Muscle of leg (tissue), 11 donors: ENCODE measurements around the gene FBXW4. TPM values are rescaled to one million over a fixed set of nuclear protein-coding genes. Genes with fewer than 3 reads are reported as not detected.

Experiments used
- DNase-seq: peaks from one replicate; pipeline ENCODE4 v3.0.0; 2013
- H3K27ac ChIP-seq: one replicate; pipeline ENCODE4 v1.5.1; 2013; ENCODE audit warnings: mild to moderate bottlenecking, low read length, control low read depth
- H3K27me3 ChIP-seq: one replicate; pipeline ENCODE4 v1.6.1; 2013; ENCODE audit warnings: low read length; ENCODE audit not compliant: control insufficient read depth, insufficient read depth
- H3K36me3 ChIP-seq: one replicate; pipeline ENCODE4 v1.6.1; 2013; ENCODE audit warnings: low read length; ENCODE audit not compliant: control insufficient read depth, insufficient read depth
- H3K4me1 ChIP-seq: one replicate; pipeline ENCODE4 v1.6.1; 2013; ENCODE audit warnings: low read length; ENCODE audit not compliant: control insufficient read depth, insufficient read depth
- H3K4me3 ChIP-seq: one replicate; pipeline ENCODE4 v1.5.1; 2013; ENCODE audit warnings: low read length, control low read depth
- H3K9me3 ChIP-seq: replicated peaks from 2 replicates; pipeline ENCODE4 v1.6.1; 2013; ENCODE audit warnings: low read depth, low read length; ENCODE audit not compliant: control insufficient read depth
- WGBS: methylation state at CpG from one replicate; pipeline ENCODE4 v1.1.5; 2013; ENCODE audit warnings: missing lambda C conversion rate; ENCODE audit not compliant: insufficient coverage; 5-methylcytosine and 5-hydroxymethylcytosine counted together
- polyA plus RNA-seq, 8 donors: library from polyadenylated mRNA; unstranded; fragments of 120-200 nt; gene quantifications; one replicate each; pipeline versions ENCODE4 v1.2.1 to v1.2.3, GENCODE V29; 2013; ENCODE audit warnings: inconsistent platforms in 1 of 8, low replicate concordance in 1 of 8; ENCODE audit not compliant: insufficient read length in 8 of 8, insufficient read depth in 1 of 8
- total RNA-seq: library from RNA; stranded (reverse); fragments of 120-200 nt; gene quantifications from one replicate; pipeline ENCODE4 v1.2.4, GENCODE V29; 2013

Gene FBXW4
- total and polyA plus RNA-seq, 9 donors = 38.0 to 51.5 (median 44.1) TPM

GRCh38 chr10:101708870-101709269 is 13.9 kb upstream of the FBXW4 start:
- Histone ChIP-seq H3K36me3 (no peaks in the 10 kb centered on the region), H3K4me1 (peaks cover 4% of the 10 kb centered on the region), H3K27me3 (peaks cover 4% of the 10 kb centered on the region), H3K4me3 (no peak overlapping the region), H3K9me3 (no peaks in the 10 kb centered on the region), H3K27ac (no peak overlapping the region)
- no CpG with 5 or more reads among the region's 2 CpGs for WGBS
- no peak for DNase-seq

- H3K27me3 ChIP-seq = peaks cover 4% of the 10 kb centered on the region
- DNase-seq = no peak
- peaks cover 4% of the 10 kb centered on the region for H3K4me1 ChIP-seq
- H3K9me3 ChIP-seq = no peaks in the 10 kb centered on the region
- H3K27ac ChIP-seq = no peak overlapping the region
- no CpG with 5 or more reads among the region's 1 CpG for WGBS
- H3K4me3 ChIP-seq = no peak overlapping the region
- no peaks in the 10 kb centered on the region for H3K36me3 ChIP-seq
Observed at GRCh38 chr10:101708073-101708472, 13.1 kb upstream of the FBXW4 start.

GRCh38 chr10:101704331-101704730 is 9.4 kb upstream of the FBXW4 start:
- H3K36me3 ChIP-seq = no peaks in the 10 kb centered on the region
- no peak overlapping the region for H3K27ac ChIP-seq
- H3K27me3 ChIP-seq = no peaks in the 10 kb centered on the region
- 83% methylated on average over 1 of the region's 2 CpGs for WGBS
- H3K4me3 ChIP-seq = no peak overlapping the region
- no peaks in the 10 kb centered on the region for H3K9me3 ChIP-seq
- no peak for DNase-seq
- H3K4me1 ChIP-seq = peaks cover 2% of the 10 kb centered on the region

GRCh38 chr10:101696632-101697031 is 1.7 kb upstream of the FBXW4 start:
- no CpG with 5 or more reads among the region's 3 CpGs for WGBS
- no peaks in the 10 kb centered on the region for H3K27me3 ChIP-seq
- H3K27ac ChIP-seq = no peak overlapping the region
- H3K9me3 ChIP-seq = no peaks in the 10 kb centered on the region
- H3K4me3 ChIP-seq = no peak overlapping the region
- H3K4me1 ChIP-seq = peaks cover 9% of the 10 kb centered on the region
- DNase-seq = no peak
- H3K36me3 ChIP-seq = no peaks in the 10 kb centered on the region

GRCh38 chr10:101695404-101695890 is 477 bp upstream of the FBXW4 start:
- Histone ChIP-seq H3K9me3 (no peaks in the 10 kb centered on the region), H3K4me3 (peak overlapping the region; percentile 70), H3K27me3 (no peaks in the 10 kb centered on the region), H3K36me3 (no peaks in the 10 kb centered on the region), H3K4me1 (peaks cover 15% of the 10 kb centered on the region), H3K27ac (peak overlapping the region; percentile 55)
- WGBS = 52% methylated on average over 2 of the region's 10 CpGs
- DNase-seq = no peak

GRCh38 chr10:101693978-101694673 is 844 bp downstream of the FBXW4 start:
- peak overlapping the region; percentile 96 for H3K27ac ChIP-seq
- H3K27me3 ChIP-seq = no peaks in the 10 kb centered on the region
- under 1% methylated on average over 61 of the region's 63 CpGs for WGBS
- no peaks in the 10 kb centered on the region for H3K9me3 ChIP-seq
- peak; percentile 74 for DNase-seq
- peaks cover 18% of the 10 kb centered on the region for H3K4me1 ChIP-seq
- peak overlapping the region; percentile 70 for H3K4me3 ChIP-seq
- H3K36me3 ChIP-seq = no peaks in the 10 kb centered on the region

GRCh38 chr10:101693651-101693977 is 1.4 kb downstream of the FBXW4 start:
- H3K4me1 ChIP-seq = peaks cover 18% of the 10 kb centered on the region
- DNase-seq = peak; percentile 72
- H3K36me3 ChIP-seq = no peaks in the 10 kb centered on the region
- peak overlapping the region; percentile 70 for H3K4me3 ChIP-seq
- peak overlapping the region; percentile 96 for H3K27ac ChIP-seq
- H3K27me3 ChIP-seq = no peaks in the 10 kb centered on the region
- no peaks in the 10 kb centered on the region for H3K9me3 ChIP-seq
- no CpG with 5 or more reads among the region's 4 CpGs for WGBS

GRCh38 chr10:101691081-101691480 is 3.9 kb downstream of the FBXW4 start:
- Histone ChIP-seq H3K4me1 (peaks cover 33% of the 10 kb centered on the region), H3K4me3 (no peak overlapping the region), H3K27ac (peak overlapping the region; percentile 66), H3K36me3 (peaks cover 2% of the 10 kb centered on the region), H3K27me3 (no peaks in the 10 kb centered on the region), H3K9me3 (no peaks in the 10 kb centered on the region)
- WGBS = 59% methylated on average over 5 of the region's 7 CpGs
- peak; percentile 33 for DNase-seq

- peaks cover 4% of the 10 kb centered on the region for H3K36me3 ChIP-seq
- no peaks in the 10 kb centered on the region for H3K9me3 ChIP-seq
- H3K27ac ChIP-seq = peak overlapping the region; percentile 66
- H3K4me1 ChIP-seq = peaks cover 33% of the 10 kb centered on the region
- WGBS = 65% methylated on average over 3 of the region's 7 CpGs
- DNase-seq = no peak
- H3K4me3 ChIP-seq = no peak overlapping the region
- no peaks in the 10 kb centered on the region for H3K27me3 ChIP-seq
Observed at GRCh38 chr10:101690461-101690860, 4.5 kb downstream of the FBXW4 start.

- Histone ChIP-seq H3K27ac (peak overlapping the region; percentile 59), H3K4me1 (peaks cover 29% of the 10 kb centered on the region), H3K4me3 (no peak overlapping the region), H3K36me3 (peaks cover 4% of the 10 kb centered on the region), H3K27me3 (no peaks in the 10 kb centered on the region), H3K9me3 (no peaks in the 10 kb centered on the region)
- 21% methylated on average over 3 of the region's 3 CpGs for WGBS
- DNase-seq = peak; percentile 75
Observed at GRCh38 chr10:101687071-101687658, 7.8 kb downstream of the FBXW4 start.
